ENCODE measurements around the gene ATN1. TPM values are rescaled to one million over a fixed set of nuclear protein-coding genes. Genes with fewer than 3 reads are reported as not detected.
A peak's percentile ranks its signal among the peaks of the same experiment; 100 is the strongest.

Gene ATN1
- total RNA-seq, 1 experiment from 2014 or later, result 82.3 TPM

DNA sequence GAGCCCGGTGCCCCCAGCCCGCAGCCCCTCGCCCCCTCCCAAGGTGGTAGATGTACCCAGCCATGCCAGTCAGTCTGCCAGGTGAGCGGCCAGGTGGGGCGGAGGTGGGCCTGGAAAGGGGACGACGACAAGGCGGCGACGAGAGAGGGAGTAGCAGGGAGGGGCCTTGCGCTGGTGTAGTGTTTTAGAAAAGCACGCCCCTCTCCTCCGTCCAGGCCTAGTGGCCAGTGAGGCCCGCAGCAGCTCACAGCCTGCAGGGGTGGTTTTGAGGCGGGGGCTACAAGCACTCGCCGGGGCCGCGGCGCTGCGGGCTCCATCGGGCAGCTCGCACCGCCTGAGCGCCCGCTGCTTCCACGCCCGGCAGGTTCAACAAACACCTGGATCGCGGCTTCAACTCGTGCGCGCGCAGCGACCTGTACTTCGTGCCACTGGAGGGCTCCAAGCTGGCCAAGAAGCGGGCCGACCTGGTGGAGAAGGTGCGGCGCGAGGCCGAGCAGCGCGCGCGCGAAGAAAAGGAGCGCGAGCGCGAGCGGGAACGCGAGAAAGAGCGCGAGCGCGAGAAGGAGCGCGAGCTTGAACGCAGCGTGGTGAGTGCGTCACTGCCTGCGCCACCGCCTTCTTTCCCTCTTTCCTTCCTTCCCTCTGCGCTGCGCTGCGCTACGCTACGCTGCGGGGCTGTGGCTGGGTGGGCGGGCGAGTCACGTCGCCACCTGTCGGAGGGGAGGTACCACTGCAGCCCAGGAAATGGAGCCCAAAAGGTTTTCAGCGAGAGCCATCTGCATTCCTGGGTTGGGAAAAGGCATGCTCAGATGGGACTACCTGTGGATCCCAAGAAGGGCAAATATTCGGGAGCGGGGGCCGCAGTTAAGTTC, 10.0 kb downstream of the ATN1 start:
- Histone ChIP-seq H3K27me3 (ENCODE audit: control insufficient read depth, insufficient read depth, low read length) (no peaks in the 10 kb centered on the region), H3K27ac (ENCODE audit: low read length) (peak overlapping the region; percentile 65), H3K4me3 (ENCODE audit: low read depth in 2 of 2, low read length in 2 of 2) (peak overlapping the region; percentile 34 to 44), H3K4me1 (ENCODE audit: control insufficient read depth, insufficient read depth, low read length) (peaks cover 47% of the 10 kb centered on the region), H3K9me3 (ENCODE audit: control insufficient read depth, insufficient read depth, low read depth, low read length) (no peaks in the 10 kb centered on the region), H3K36me3 (ENCODE audit: control insufficient read depth, insufficient read depth, low read length) (0 out of 2 replicates have a peak, but pooled peaks cover 3% of the 10 kb centered on the region)
- intact Hi-C loops (cut with micrococcal nuclease; ENCODE audit: unreplicated experiment) (no loop called here), in situ Hi-C loops (cut with HindIII; ENCODE audit: low pct_unique_long_range_greater_than_20kb, low sequenced_read_pairs) (no loop called here)
- TF ChIP-seq POLR2AphosphoS5 (IDR thresholded peaks at IDR 0.05; ENCODE audit: low read depth, low read length) (peak; percentile 84), TCF7L2 (IDR thresholded peaks at IDR 0.05; ENCODE audit: low read depth, low read length) (no peak), SIN3A (IDR thresholded peaks at IDR 0.05; ENCODE audit: borderline replicate concordance, insufficient read depth, low read depth, low read length) (peak; percentile 90; the same call in 1 of the 2 replicates)
- TF ChIP-seq, protein P1, sequence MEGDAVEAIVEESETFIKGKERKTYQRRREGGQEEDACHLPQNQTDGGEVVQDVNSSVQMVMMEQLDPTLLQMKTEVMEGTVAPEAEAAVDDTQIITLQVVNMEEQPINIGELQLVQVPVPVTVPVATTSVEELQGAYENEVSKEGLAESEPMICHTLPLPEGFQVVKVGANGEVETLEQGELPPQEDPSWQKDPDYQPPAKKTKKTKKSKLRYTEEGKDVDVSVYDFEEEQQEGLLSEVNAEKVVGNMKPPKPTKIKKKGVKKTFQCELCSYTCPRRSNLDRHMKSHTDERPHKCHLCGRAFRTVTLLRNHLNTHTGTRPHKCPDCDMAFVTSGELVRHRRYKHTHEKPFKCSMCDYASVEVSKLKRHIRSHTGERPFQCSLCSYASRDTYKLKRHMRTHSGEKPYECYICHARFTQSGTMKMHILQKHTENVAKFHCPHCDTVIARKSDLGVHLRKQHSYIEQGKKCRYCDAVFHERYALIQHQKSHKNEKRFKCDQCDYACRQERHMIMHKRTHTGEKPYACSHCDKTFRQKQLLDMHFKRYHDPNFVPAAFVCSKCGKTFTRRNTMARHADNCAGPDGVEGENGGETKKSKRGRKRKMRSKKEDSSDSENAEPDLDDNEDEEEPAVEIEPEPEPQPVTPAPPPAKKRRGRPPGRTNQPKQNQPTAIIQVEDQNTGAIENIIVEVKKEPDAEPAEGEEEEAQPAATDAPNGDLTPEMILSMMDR (IDR thresholded peaks at IDR 0.05), result peak; percentile 91
- TF ChIP-seq, protein P2, sequence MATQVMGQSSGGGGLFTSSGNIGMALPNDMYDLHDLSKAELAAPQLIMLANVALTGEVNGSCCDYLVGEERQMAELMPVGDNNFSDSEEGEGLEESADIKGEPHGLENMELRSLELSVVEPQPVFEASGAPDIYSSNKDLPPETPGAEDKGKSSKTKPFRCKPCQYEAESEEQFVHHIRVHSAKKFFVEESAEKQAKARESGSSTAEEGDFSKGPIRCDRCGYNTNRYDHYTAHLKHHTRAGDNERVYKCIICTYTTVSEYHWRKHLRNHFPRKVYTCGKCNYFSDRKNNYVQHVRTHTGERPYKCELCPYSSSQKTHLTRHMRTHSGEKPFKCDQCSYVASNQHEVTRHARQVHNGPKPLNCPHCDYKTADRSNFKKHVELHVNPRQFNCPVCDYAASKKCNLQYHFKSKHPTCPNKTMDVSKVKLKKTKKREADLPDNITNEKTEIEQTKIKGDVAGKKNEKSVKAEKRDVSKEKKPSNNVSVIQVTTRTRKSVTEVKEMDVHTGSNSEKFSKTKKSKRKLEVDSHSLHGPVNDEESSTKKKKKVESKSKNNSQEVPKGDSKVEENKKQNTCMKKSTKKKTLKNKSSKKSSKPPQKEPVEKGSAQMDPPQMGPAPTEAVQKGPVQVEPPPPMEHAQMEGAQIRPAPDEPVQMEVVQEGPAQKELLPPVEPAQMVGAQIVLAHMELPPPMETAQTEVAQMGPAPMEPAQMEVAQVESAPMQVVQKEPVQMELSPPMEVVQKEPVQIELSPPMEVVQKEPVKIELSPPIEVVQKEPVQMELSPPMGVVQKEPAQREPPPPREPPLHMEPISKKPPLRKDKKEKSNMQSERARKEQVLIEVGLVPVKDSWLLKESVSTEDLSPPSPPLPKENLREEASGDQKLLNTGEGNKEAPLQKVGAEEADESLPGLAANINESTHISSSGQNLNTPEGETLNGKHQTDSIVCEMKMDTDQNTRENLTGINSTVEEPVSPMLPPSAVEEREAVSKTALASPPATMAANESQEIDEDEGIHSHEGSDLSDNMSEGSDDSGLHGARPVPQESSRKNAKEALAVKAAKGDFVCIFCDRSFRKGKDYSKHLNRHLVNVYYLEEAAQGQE (IDR thresholded peaks at IDR 0.05; ENCODE audit: insufficient read depth in 1 of 2, low read depth in 2 of 2, low read length in 1 of 2), result 0 out of 4 replicates have a peak, but pooled peaks of 1 of the 2 experiments have one; percentile 21
- ChIA-PET CTCF (interaction anchor here (1.3 kb wide), 1 partner anchor 12 kb away, joined by 3 read pairs; no protein-coding TSS in a partner anchor), POLR2A (interaction anchor here (1.2 kb wide), 1 partner anchor 13 kb away, joined by 3 read pairs; no protein-coding TSS in a partner anchor)
- BruUV-seq (replicated peaks), result no TSS peak
- peak; percentile 57 for DNase-seq (ENCODE audit: low read depth, low spot score)
- ATAC-seq, result peak; percentile 87

DNA sequence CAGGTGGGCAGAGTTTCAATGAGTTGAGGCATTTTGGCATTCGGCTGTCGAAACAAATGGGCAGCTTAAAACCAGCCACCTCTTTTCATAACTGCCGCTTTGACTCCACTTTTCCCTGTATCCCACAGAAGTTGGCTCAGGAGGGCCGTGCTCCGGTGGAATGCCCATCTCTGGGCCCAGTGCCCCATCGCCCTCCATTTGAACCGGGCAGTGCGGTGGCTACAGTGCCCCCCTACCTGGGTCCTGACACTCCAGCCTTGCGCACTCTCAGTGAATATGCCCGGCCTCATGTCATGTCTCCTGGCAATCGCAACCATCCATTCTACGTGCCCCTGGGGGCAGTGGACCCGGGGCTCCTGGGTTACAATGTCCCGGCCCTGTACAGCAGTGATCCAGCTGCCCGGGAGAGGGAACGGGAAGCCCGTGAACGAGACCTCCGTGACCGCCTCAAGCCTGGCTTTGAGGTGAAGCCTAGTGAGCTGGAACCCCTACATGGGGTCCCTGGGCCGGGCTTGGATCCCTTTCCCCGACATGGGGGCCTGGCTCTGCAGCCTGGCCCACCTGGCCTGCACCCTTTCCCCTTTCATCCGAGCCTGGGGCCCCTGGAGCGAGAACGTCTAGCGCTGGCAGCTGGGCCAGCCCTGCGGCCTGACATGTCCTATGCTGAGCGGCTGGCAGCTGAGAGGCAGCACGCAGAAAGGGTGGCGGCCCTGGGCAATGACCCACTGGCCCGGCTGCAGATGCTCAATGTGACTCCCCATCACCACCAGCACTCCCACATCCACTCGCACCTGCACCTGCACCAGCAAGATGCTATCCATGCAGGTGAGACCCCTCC, 10.8 kb downstream of the ATN1 start:
- DNase-seq (ENCODE audit: low read depth, low spot score) (no peak), ATAC-seq (no peak)
- peak overlapping the region in 1 of 2 experiments; percentile 44; a peak in 2 of 4 replicates for H3K4me3 ChIP-seq (ENCODE audit: low read depth in 2 of 2, low read length in 2 of 2)
- H3K4me1 ChIP-seq (ENCODE audit: control insufficient read depth, insufficient read depth, low read length), result peaks cover 46% of the 10 kb centered on the region
- 0 out of 2 replicates have a peak, but pooled peaks cover 3% of the 10 kb centered on the region for H3K36me3 ChIP-seq (ENCODE audit: control insufficient read depth, insufficient read depth, low read length)
- no peaks in the 10 kb centered on the region for H3K9me3 ChIP-seq (ENCODE audit: control insufficient read depth, insufficient read depth, low read depth, low read length)
- peak overlapping the region; percentile 65 for H3K27ac ChIP-seq (ENCODE audit: low read length)
- BruUV-seq (replicated peaks), result TSS peak; percentile 44
- no peaks in the 10 kb centered on the region for H3K27me3 ChIP-seq (ENCODE audit: control insufficient read depth, insufficient read depth, low read length)
- CTCF ChIA-PET, result interaction anchor here (1.3 kb wide), 1 partner anchor 13 kb away, joined by 3 read pairs; no protein-coding TSS in a partner anchor
- POLR2A ChIA-PET, result interaction anchor here (1.2 kb wide), 1 partner anchor 13 kb away, joined by 3 read pairs; no protein-coding TSS in a partner anchor
- intact Hi-C loops (cut with micrococcal nuclease; ENCODE audit: unreplicated experiment), result no loop called here
- 0 out of 2 replicates have a peak, but pooled peaks have one; percentile 56 for TF ChIP-seq POLR2AphosphoS5 (IDR thresholded peaks at IDR 0.05; ENCODE audit: low read depth, low read length)
- no peak for TF ChIP-seq SIN3A (IDR thresholded peaks at IDR 0.05; ENCODE audit: borderline replicate concordance, insufficient read depth, low read depth, low read length)
- TF ChIP-seq, protein P1 (IDR thresholded peaks at IDR 0.05), result no peak; the same call in none of the 2 replicates
- TF ChIP-seq TCF7L2 (IDR thresholded peaks at IDR 0.05; ENCODE audit: low read depth, low read length), result no peak
- in situ Hi-C loops (cut with HindIII; ENCODE audit: low pct_unique_long_range_greater_than_20kb, low sequenced_read_pairs), result no loop called here

Data from Panc1 (cell line).